HG02852 (cell line): ENCODE measurements around the gene HPSE2.
A peak's percentile ranks its signal among the peaks of the same experiment; 100 is the strongest.
"Not testable (repeated sequence)": the region's sequence is repeated elsewhere in the genome, so short reads cannot be mapped to it uniquely, and the experiment has no call there.

ENCODE experiments used
- ATAC-seq: cut with Tn5 transposase; IDR thresholded peaks from one replicate; pipeline ENCODE4 v1.9.1; 2021; ENCODE audit warnings: mild to moderate bottlenecking, moderate library complexity; ENCODE audit not compliant: unreplicated experiment

Gene HPSE2

DNA sequence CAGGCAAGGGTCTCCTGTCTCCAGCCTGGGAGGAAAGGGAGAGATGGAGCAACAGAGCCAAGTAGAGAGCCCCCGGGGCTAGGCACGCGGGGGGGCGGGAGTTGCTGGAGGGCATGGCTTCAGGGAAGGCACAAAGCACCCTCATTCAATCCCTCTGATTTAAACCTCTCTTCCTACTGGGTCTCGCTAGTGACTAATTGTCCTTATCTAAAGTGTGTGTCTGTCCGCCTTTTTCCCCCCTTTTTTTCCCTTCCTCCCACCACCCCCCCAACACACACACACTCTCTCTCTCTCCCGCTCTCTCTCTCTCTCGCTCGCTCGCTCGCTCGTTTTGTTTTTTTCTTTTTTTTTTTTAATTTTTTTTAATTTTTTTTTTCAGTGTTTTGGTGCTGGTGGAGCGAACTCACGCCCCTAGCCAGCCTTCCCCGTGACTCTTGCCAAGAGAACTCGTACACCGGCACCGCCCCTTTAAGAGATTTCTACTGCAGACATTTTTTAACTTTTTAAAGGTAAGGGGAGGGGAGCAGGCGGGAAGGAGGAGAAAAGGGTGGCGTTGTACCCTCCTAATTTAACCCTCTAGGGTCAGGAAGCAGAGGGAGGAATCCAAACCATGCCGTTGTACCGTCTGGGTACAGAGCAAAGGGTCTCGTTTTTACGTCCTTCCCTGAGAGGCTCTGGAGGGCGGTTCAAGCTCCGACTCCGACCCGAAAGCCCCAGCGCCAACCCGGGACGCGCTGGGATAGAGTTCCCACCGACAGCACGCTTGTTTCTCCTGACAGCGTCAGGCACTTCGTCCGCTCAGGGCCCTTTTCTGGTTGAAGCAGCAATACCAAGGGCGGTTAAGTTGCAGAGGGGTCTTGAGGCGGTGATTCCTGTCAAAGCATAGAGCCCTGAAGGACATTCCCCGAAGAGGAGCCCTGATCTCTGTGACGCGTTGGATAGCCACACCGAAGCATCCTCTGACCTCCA, at the start of gene HPSE2:
TSS of gene HPSE2 (minus strand) at position 195 of the 969 bp plus-strand sequence.
- ATAC-seq: no peak

GRCh38 chr10:99280472-99280871, 44.8 kb upstream of the HPSE2 start:
- peak; percentile 95 for ATAC-seq

GRCh38 chr10:99279626-99280111, 44.0 kb upstream of the HPSE2 start:
- ATAC-seq: no peak

GRCh38 chr10:99276848-99277486, 41.3 kb upstream of the HPSE2 start:
- ATAC-seq: no peak

- no peak for ATAC-seq
Observed at GRCh38 chr10:99266383-99266782, 30.7 kb upstream of the HPSE2 start.

- no peak for ATAC-seq
Observed at GRCh38 chr10:99248824-99249223, 13.2 kb upstream of the HPSE2 start.

- ATAC-seq: not testable (repeated sequence)
Observed at GRCh38 chr10:99247893-99248292, 12.2 kb upstream of the HPSE2 start.

GRCh38 chr10:99236627-99237309, 1.1 kb upstream of the HPSE2 start:
- ATAC-seq: no peak

DNA sequence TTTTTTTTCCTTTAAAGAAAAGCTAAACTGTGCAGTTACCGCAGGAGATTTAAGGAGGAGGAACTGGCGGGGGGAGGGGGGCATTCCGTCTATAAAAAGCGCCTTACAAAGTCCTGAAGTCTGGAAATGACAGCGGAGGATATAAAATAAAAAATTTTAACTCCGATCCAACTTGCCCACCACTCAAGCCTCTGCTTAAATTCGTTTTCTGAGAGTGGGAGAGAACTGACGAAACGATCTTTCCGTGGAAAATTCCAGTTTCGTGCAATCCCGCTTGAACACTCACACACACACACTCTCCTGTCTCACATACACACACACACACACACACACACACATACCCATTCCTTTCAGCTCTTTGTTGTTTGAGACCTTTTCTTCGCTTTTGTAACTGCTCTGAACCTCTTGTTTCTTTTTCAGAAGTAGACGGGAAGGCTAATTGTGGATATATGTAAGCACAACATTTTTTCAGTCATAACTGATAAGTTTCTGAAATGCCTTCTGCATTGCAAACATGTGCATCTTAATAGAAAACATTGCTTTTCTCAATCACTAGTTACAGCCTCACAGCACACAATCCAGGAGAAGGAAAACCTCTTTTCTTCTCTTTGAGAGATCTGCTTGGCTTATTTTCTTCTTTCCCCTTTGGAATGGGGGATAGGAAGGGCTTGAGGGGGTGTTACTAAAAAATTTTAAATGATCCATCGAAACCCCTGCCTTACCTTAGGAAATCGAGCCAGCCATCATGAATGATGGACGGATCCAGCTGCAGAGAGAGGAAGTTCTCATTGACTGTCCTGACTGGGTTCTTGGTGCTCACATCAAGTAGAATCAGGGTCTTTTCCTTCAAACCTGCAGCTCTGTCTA, 628 bp downstream of the HPSE2 start:
- no peak for ATAC-seq

DNA sequence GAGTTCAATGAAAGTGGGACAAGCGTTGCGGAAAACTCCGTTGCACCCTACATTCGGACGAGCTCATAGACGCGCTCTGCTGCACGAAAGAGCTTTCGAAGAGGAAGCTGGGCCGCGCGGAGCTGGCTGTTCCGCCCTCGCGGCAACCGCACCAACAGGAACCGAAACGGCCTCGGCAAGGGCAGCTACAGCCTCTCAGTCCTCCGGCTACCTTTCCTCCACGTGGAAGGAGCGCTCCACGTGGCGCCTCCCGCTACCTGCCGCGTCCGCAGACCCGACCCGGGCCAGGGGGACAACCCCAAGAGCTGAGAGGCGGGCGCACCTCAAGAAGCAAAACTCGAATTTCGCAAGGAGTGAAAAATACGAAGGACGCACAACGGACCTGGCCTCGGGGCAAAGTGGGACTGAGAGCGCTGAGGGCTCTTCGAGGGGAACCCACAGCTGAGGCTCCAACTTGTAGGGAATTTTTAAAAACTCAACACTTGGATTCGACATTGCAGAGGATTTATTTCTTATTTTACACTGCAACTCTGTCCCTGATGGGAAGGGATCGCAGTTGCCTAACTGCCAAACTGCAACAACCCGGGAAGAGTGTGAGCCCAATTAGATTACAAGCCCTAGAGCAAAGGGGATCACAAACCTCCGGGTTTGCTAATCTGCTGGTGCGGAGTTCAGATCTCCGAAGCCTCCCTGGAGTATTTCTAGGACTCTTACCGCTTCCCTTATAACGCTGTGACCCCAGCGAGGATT, 1.4 kb downstream of the HPSE2 start:
- peak; percentile 98 for ATAC-seq

DNA sequence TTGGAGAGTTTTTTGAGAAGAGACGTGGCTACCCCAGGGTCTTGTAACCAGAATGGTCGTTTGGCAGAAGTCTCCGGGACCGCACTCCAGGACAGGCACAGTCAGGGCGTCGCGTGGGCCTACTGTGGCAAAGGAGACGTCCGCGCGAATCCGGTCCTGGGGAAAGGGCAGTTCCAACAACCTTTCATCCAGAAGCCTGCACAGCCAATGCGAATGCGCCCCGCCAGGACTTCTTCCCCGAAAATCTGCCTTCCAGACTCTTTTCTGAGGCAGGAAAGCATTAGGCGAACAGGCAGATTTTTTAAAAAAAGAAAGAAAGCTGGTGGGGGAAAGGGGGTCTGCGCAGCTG, 2.0 kb downstream of the HPSE2 start:
- no peak for ATAC-seq

GRCh38 chr10:99233000-99233688, 2.5 kb downstream of the HPSE2 start:
- ATAC-seq: no peak

DNA sequence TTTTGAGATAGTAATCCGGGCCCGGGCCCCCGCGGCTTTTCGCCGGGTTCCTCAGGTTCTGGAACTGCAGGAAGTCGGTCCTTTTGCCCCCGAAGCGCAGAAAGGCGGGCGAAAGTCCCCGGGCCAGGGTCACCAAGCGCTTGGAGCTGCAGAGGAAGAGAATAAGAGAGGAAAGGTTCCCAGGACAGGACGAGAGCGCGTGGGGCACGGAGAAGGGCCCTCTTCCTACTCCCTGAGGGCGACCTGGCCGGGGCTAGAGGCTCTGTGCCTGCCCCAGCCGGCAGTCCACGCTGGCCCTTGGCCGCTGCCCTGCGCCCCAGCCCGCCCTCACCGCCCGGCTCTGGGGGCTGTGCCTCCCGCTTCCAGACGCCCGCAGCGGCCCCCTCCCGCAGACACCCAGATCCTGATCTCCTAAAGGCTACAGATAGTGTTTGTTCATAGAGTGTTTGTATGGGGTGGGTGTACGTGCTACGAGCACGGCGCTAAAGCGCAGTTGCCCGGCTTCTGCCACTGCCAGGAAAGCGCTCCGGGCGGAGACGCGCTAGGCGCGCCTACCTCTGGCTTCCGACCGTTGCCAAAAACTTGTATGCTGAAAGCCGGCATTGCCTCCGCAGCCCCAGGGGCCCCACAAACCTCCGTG, 3.2 kb downstream of the HPSE2 start:
- ATAC-seq: no peak

- no peak for ATAC-seq
Observed at GRCh38 chr10:99224766-99225165, 10.9 kb downstream of the HPSE2 start.

DNA sequence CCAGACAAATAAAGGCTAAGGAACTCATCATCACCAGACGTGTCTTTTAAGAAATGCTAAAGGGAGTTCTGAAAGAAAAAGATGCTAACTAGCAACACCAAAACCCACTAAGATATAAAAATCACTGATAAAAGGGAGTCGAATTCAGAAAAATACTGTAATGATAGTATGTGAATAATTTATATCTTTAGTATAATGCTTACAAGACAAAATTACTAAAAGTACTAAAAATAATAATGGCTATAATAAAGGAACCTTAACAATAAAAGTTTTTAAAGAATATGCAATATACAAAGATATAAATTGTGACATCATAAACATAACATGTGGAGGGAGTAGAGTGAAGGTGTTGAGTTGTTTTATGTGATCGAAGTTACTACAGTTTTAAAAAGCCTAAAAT, 28.3 kb downstream of the HPSE2 start:
- no peak for ATAC-seq

- ATAC-seq: no peak
Observed at GRCh38 chr10:99203310-99203709, 32.3 kb downstream of the HPSE2 start.

DNA sequence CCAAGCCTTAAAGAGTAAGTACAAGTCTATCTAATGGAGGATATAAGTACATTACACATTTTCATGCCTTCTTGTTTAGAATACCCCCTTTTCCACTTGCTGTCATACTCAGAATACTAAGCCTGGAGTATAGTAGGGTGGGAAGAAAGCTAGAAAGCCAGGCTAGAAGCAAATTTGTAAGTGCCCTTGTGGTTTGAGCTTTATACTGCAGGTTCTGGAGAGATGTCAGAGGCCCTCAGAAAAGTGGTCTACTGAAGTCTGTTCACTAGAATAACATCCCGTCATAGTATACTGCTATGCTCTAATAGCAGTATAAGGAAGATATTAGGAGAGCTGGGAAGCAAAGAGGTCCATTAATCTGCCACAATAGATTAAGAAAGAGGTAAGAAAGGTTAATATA, 62.7 kb downstream of the HPSE2 start:
- ATAC-seq: no peak

DNA sequence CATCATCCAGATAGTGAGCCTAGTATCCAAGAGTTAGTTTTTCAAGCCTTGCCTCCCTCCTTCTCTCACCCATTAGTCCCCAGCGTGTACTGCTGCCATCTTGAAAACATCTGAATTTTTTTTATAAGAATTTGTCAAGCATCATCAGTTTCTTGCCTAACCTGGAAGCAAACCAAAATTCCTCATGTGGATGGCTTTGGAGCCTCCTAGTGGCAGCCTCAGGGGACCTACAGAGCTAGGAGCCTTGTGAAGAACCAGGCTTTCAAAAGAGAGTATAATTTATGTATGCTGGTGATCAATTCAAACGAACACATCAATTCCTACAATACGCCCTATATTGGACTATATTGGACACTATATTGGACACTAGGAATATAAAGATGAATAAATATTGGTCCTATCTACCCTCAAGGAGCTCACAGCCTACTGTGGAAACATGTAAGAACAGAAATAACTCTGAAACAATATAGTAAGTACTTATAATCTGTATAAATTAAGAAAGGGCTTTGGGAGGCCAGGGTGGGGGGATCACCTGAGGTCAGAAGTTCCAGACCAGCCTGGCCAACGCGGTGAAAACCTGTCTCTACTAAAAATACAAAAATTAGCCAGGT, 63.4 kb downstream of the HPSE2 start:
- ATAC-seq: no peak
